Peyer's patch (tissue), 4 donors: ENCODE data around the gene NDUFB7.

Source experiments
- CTCF ChIP-seq, 6 experiments: fragments of 450-650 bp in 4 of 6; fragments of 200-600 bp in 2 of 6; sonication (generic) in 1 of 6; IDR thresholded peaks; one replicate each; pipeline ENCODE4 v1.5.1; 2017 to 2019; ENCODE audit warnings: antibody characterized with exemption in 6 of 6, mild to moderate bottlenecking in 3 of 6, moderate library complexity in 1 of 6
- POLR2A ChIP-seq, 2 donors: fragments of 450-650 bp; IDR thresholded peaks; one replicate each; pipeline ENCODE4 v1.5.1; 2017; ENCODE audit warnings: antibody characterized with exemption in 2 of 2, mild to moderate bottlenecking in 2 of 2, moderate library complexity in 2 of 2

GRCh38 chr19:14540741-14541525, 30.9 kb downstream of the NDUFB7 start:
- TF ChIP-seq CTCF (IDR thresholded peaks at IDR 0.05) (no peak), POLR2A (IDR thresholded peaks at IDR 0.05) (no peak)
